HepG2 (cell line): ENCODE measurements around the gene RAB15.

ENCODE experiments used
- CHD2 ChIP-seq: IDR thresholded peaks from 2 replicates; pipeline ENCODE4 v1.6.1; 2011; ENCODE audit warnings: low read depth, low read length, improper control_type of control experiment
- CTCF ChIP-seq: sonication (generic); formaldehyde crosslinking; IDR thresholded peaks from 2 replicates; pipeline ENCODE4 v1.5.0; 2020; ENCODE audit warnings: mild to moderate bottlenecking, missing genetic modification reagents, moderate library complexity
- POLR2A ChIP-seq, 2 experiments: IDR thresholded peaks; 2 replicates each; pipeline ENCODE4 v1.6.1; 2011; ENCODE audit warnings: low read depth in 2 of 2, low read length in 2 of 2, mild to moderate bottlenecking in 1 of 2, moderate library complexity in 1 of 2; ENCODE audit not compliant: insufficient read depth in 1 of 2
- POLR2AphosphoS5 ChIP-seq: IDR thresholded peaks from 2 replicates; pipeline ENCODE4 v1.6.1; 2012; ENCODE audit warnings: low read depth, low read length
- TARDBP ChIP-seq: sonication (generic); formaldehyde crosslinking; IDR thresholded peaks from 2 replicates; pipeline ENCODE4 v1.8.0; 2022; ENCODE audit warnings: mild to moderate bottlenecking, missing genetic modification reagents
- TCF7L2 ChIP-seq: IDR thresholded peaks from 2 replicates; pipeline ENCODE4 v1.6.1; 2011; ENCODE audit warnings: mild to moderate bottlenecking, low read depth, low read length, moderate library complexity

- no peak for TF ChIP-seq CHD2
- TF ChIP-seq TARDBP (CRISPR knock-in tag): no peak
- TF ChIP-seq TCF7L2: no peak
- TF ChIP-seq POLR2AphosphoS5: no peak
- TF ChIP-seq POLR2A (IDR thresholded peaks at IDR 0.05; ENCODE audit: insufficient read depth in 1 of 2, low read depth in 2 of 2, low read length in 2 of 2): no peak
- no peak for TF ChIP-seq CTCF
These were observed 43.3 kb upstream of the RAB15 start for GRCh38 chr14:65015391-65015790.
